Astrocyte of the spinal cord (primary cell): Measurements from ENCODE around the gene P2RX4.

Experiments used
- DNase-seq: peaks from one replicate; pipeline ENCODE4 v3.0.0; 2011; ENCODE audit warnings: low read depth, low spot score
- H3K4me3 ChIP-seq: 2 replicates; pipeline ENCODE4 v1.5.1; 2011; ENCODE audit warnings: low read depth, mild to moderate bottlenecking, low read length, moderate library complexity
- CTCF ChIP-seq: IDR thresholded peaks from 2 replicates; pipeline ENCODE4 v1.5.1; 2012; ENCODE audit warnings: low read depth, mild to moderate bottlenecking, low read length, inconsistent platforms
- in situ Hi-C: cut with HindIII; loops from 2 replicates; pipeline ENCODE4 v1.10.0; 2017; ENCODE audit warnings: low sequenced_read_pairs

P2RX4 gene

GRCh38 chr12:121167951-121168350 is 42.0 kb upstream of the P2RX4 start:
- in situ Hi-C loops, result no loop called here
- no peak overlapping the region for H3K4me3 ChIP-seq
- no peak for DNase-seq
- TF ChIP-seq CTCF, result no peak

GRCh38 chr12:121170151-121170550 is 39.8 kb upstream of the P2RX4 start:
- no peak overlapping the region for H3K4me3 ChIP-seq
- in situ Hi-C loops, result no loop called here
- no peak for TF ChIP-seq CTCF
- no peak for DNase-seq

- TF ChIP-seq CTCF, result no peak
- in situ Hi-C loops, result no loop called here
- peak; percentile 33 for DNase-seq
- H3K4me3 ChIP-seq, result no peak overlapping the region
Measured at GRCh38 chr12:121170611-121171260, 39.2 kb upstream of the P2RX4 start.

GRCh38 chr12:121172145-121172544 is 37.8 kb upstream of the P2RX4 start:
- no peak for TF ChIP-seq CTCF
- no peak overlapping the region for H3K4me3 ChIP-seq
- no peak for DNase-seq
- in situ Hi-C loops, result no loop called here

- H3K4me3 ChIP-seq, result no peak overlapping the region
- in situ Hi-C loops, result no loop called here
- DNase-seq, result no peak
- TF ChIP-seq CTCF, result no peak
Measured at GRCh38 chr12:121175383-121176119, 34.4 kb upstream of the P2RX4 start.

GRCh38 chr12:121176826-121177529 is 33.0 kb upstream of the P2RX4 start:
- TF ChIP-seq CTCF, result no peak
- in situ Hi-C loops, result no loop called here
- no peak overlapping the region for H3K4me3 ChIP-seq
- no peak for DNase-seq
